MCF 10A (cell line): ENCODE measurements around the gene PDE4D. TPM values are rescaled to one million over a fixed set of nuclear protein-coding genes. Genes with fewer than 3 reads are reported as not detected.

Experiments
- BruUV-seq: library from RNA; stranded (reverse); fragments of 400-500 nt; replicated peaks from 2 replicates; lab custom pipeline; 2021; lab: Mats Ljungman, UMichigan
- CTCF ChIA-PET: fragments of 300-600 bp; sonication (Branson Sonifier 250); formaldehyde crosslinking; extraction: SDS; loops from one replicate; lab custom pipeline; 2021; ENCODE audit warnings: antibody characterized with exemption, inconsistent platforms; lab: Yijun Ruan, JAX
- POLR2A ChIA-PET: fragments of 300-600, 350-650 bp; sonication (Branson Sonifier 250); formaldehyde crosslinking; extraction: SDS; loops from one replicate; lab custom pipeline; 2020; ENCODE audit warnings: antibody characterized with exemption, inconsistent platforms; lab: Yijun Ruan, JAX
- DNase-seq: peaks from one replicate; pipeline ENCODE4 v3.0.0-alpha.2; 2018; ENCODE audit not compliant: unreplicated experiment
- H3K27ac Mint-ChIP-seq: one replicate; pipeline ENCODE4 v1.8.0; 2022; ENCODE audit warnings: mild to moderate bottlenecking, low read depth, mixed read lengths; ENCODE audit not compliant: unreplicated experiment
- H3K27me3 Mint-ChIP-seq: one replicate; pipeline ENCODE4 v1.8.0; 2022; ENCODE audit warnings: mixed read lengths; ENCODE audit not compliant: insufficient read depth, unreplicated experiment
- H3K36me3 Mint-ChIP-seq: one replicate; pipeline ENCODE4 v1.8.0; 2022; ENCODE audit warnings: mild to moderate bottlenecking, moderate library complexity, mixed read lengths; ENCODE audit not compliant: insufficient read depth, unreplicated experiment
- H3K4me1 Mint-ChIP-seq: one replicate; pipeline ENCODE4 v1.8.0; 2022; ENCODE audit warnings: mixed read lengths; ENCODE audit not compliant: insufficient read depth, unreplicated experiment
- H3K4me3 Mint-ChIP-seq: one replicate; pipeline ENCODE4 v1.8.0; 2022; ENCODE audit warnings: mild to moderate bottlenecking, moderate library complexity, mixed read lengths; ENCODE audit not compliant: unreplicated experiment
- H3K9me3 Mint-ChIP-seq: one replicate; pipeline ENCODE4 v1.8.0; 2022; ENCODE audit warnings: mixed read lengths; ENCODE audit not compliant: unreplicated experiment
- intact Hi-C: fragments of 100-400 bp; cut with micrococcal nuclease; formaldehyde crosslinking; loops from 2 replicates; pipeline ENCODE4 v1.14.1; 2022
- total RNA-seq: library from RNA; stranded (reverse); gene quantifications from 2 replicates; pipeline ENCODE4 v1.2.3, GENCODE V29; 2022
- TF ChIP-seq, protein P1 (sequence below): fragments of 200-600 bp; IDR thresholded peaks from one replicate; pipeline ENCODE4 v1.8.0; 2022; ENCODE audit warnings: antibody characterized with exemption, mild to moderate bottlenecking; ENCODE audit not compliant: unreplicated experiment

Gene PDE4D
- total RNA-seq, 1 experiment from 2014 or later: 85.0 TPM

DNA sequence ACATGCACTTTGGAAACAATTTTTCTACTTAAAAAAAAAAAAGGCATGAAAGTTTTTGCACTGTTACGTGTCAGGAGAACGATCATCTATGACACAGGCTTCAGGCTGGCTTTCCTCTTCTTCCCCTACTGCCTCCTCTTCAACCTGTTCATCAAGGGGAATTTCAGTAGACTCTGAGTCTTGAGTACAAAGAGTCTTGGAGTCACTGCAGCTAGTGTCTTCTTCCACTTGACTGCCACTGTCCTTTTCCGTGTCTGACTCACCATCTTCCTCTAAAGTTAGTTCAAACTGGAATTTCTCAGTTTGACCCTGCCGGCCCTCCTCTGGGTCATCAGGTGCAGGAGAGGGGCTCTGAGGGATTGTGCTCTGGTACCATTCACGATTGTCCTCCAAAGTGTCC lies 918.9 kb downstream of the PDE4D start:
- no peaks in the 10 kb centered on the region for H3K4me1 Mint-ChIP-seq
- H3K9me3 Mint-ChIP-seq: no peaks in the 10 kb centered on the region
- H3K4me3 Mint-ChIP-seq: no peak overlapping the region
- intact Hi-C loops: no loop called here
- ChIA-PET CTCF (interaction anchor here (1.6 kb wide), 1 partner anchor 10 kb away, joined by 6 read pairs; no protein-coding TSS in a partner anchor), POLR2A (no interaction called here)
- no TSS peak for BruUV-seq
- H3K27me3 Mint-ChIP-seq: no peaks in the 10 kb centered on the region
- H3K27ac Mint-ChIP-seq: no peak overlapping the region
- peaks cover 66% of the 10 kb centered on the region for H3K36me3 Mint-ChIP-seq
- TF ChIP-seq, protein P1, sequence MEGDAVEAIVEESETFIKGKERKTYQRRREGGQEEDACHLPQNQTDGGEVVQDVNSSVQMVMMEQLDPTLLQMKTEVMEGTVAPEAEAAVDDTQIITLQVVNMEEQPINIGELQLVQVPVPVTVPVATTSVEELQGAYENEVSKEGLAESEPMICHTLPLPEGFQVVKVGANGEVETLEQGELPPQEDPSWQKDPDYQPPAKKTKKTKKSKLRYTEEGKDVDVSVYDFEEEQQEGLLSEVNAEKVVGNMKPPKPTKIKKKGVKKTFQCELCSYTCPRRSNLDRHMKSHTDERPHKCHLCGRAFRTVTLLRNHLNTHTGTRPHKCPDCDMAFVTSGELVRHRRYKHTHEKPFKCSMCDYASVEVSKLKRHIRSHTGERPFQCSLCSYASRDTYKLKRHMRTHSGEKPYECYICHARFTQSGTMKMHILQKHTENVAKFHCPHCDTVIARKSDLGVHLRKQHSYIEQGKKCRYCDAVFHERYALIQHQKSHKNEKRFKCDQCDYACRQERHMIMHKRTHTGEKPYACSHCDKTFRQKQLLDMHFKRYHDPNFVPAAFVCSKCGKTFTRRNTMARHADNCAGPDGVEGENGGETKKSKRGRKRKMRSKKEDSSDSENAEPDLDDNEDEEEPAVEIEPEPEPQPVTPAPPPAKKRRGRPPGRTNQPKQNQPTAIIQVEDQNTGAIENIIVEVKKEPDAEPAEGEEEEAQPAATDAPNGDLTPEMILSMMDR: no peak
- no peak for DNase-seq

DNA sequence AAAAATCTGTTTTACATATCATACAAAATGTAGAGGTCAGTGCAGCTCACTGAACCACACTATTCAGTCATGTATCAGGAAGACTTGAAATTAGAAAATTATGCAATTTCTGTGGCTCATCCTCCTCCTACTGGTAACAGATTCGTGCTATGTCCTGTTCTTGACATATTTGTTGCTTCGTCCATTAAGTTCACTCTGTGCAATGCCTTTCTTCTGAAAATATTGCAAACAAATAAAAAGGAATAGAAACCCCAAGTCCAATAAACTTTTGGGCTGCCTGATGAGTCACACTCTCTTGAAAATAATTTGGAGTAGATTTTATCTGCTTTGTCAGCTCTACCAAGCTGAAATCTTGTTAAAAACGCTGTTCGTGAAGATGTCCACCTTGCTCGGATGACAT lies 919.4 kb downstream of the PDE4D start:
- no peak for DNase-seq
- peaks cover 68% of the 10 kb centered on the region for H3K36me3 Mint-ChIP-seq
- no peaks in the 10 kb centered on the region for H3K9me3 Mint-ChIP-seq
- TF ChIP-seq, protein P1: no peak
- H3K4me3 Mint-ChIP-seq: no peak overlapping the region
- ChIA-PET CTCF (no interaction called here), POLR2A (no interaction called here)
- no TSS peak for BruUV-seq
- no peak overlapping the region for H3K27ac Mint-ChIP-seq
- intact Hi-C loops: no loop called here
- no peaks in the 10 kb centered on the region for H3K4me1 Mint-ChIP-seq
- no peaks in the 10 kb centered on the region for H3K27me3 Mint-ChIP-seq

DNA sequence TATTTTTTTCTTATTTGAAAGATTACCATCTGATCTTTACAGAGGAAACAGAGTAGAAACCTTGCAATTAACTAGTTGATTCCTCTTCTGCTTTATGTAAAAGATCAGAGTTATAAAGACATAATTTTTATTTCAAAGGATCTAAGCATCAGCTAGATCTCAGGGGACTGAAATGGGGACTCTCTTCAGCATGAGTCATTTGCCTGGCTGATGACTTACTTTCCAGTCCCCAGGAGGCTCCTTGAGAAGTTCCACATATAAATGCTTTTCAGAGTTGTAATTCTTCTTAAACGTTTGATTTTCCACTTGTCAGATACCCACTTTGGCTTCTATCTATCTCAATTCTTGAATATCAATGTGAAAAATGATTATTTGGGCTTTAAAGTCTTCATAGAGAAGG lies 921.2 kb downstream of the PDE4D start:
- TF ChIP-seq, protein P1: no peak
- POLR2A ChIA-PET: no interaction called here
- DNase-seq: no peak
- Mint-ChIP-seq H3K9me3 (no peaks in the 10 kb centered on the region), H3K4me3 (no peak overlapping the region), H3K27me3 (no peaks in the 10 kb centered on the region), H3K27ac (no peak overlapping the region), H3K36me3 (peaks cover 73% of the 10 kb centered on the region), H3K4me1 (no peaks in the 10 kb centered on the region)
- CTCF ChIA-PET: interaction anchor here (0.7 kb wide), 1 partner anchor 49 kb away, joined by 4 read pairs; no protein-coding TSS in a partner anchor
- intact Hi-C loops: no loop called here
- BruUV-seq: no TSS peak

DNA sequence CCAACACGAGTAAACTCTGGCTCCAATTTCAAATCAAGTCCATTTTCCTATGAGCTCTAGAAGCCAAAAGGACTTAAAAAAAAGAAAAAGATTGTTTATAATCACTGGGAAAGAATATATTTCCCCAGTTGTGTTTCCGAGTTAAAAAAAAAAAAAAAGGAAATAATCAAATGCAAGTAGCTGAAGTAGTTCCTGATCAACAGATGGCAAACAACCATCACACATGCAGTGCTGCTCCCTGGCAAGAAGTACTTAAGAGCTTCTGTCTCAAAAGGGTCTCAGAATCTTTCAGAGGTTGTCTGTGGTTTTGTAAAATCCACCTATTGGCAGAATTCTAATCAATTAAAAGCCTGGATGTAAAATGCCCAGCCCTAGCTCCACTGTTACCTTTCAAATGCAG lies 922.8 kb downstream of the PDE4D start:
- no peak for DNase-seq
- no peaks in the 10 kb centered on the region for H3K9me3 Mint-ChIP-seq
- ChIA-PET POLR2A (interaction anchor here (1.6 kb wide), 1 partner anchor 8 kb away, joined by 4 read pairs; no protein-coding TSS in a partner anchor), CTCF (interaction anchor here (0.6 to 3.4 kb wide), 2 partner anchors 79 to 84 kb away, joined by 4 to 12 read pairs; no protein-coding TSS in a partner anchor)
- H3K36me3 Mint-ChIP-seq: peaks cover 60% of the 10 kb centered on the region
- TF ChIP-seq, protein P1: no peak
- H3K27me3 Mint-ChIP-seq: no peaks in the 10 kb centered on the region
- no peak overlapping the region for H3K27ac Mint-ChIP-seq
- intact Hi-C loops: no loop called here
- H3K4me1 Mint-ChIP-seq: no peaks in the 10 kb centered on the region
- H3K4me3 Mint-ChIP-seq: no peak overlapping the region
- no TSS peak for BruUV-seq
